GM20431 (cell line): Measurements from ENCODE around the gene LPP.
"Not testable (repeated sequence)": the region's sequence is repeated elsewhere in the genome, so short reads cannot be mapped to it uniquely, and the experiment has no call there.

Source experiments
- in situ Hi-C: fragments of 300-500 bp; cut with MseI, MboI; formaldehyde crosslinking; loops from one replicate; pipeline ENCODE4 v1.15.0; 2020; ENCODE audit warnings: low sequenced_read_pairs; ENCODE audit not compliant: unreplicated experiment

Gene LPP

GRCh38 chr3:188154014-188154808, at the start of gene LPP:
Gene LPP, plus strand, starts transcription at chr3:188154157. Its CDS starts 251,964 bp downstream, at chr3:188406121.
- in situ Hi-C loops: no loop called here

- in situ Hi-C loops: no loop called here
These were observed 48.0 kb upstream of the LPP start for GRCh38 chr3:188106006-188106405.

- in situ Hi-C loops: no loop called here
These were observed 47.5 kb upstream of the LPP start for GRCh38 chr3:188106454-188106853.

GRCh38 chr3:188106887-188107830, 46.8 kb upstream of the LPP start:
- in situ Hi-C loops: no loop called here

GRCh38 chr3:188108703-188109412, 45.1 kb upstream of the LPP start:
- in situ Hi-C loops: no loop called here

GRCh38 chr3:188111002-188111584, 42.9 kb upstream of the LPP start:
- in situ Hi-C loops: no loop called here

GRCh38 chr3:188113756-188114155, 40.2 kb upstream of the LPP start:
- in situ Hi-C loops: no loop called here

- in situ Hi-C loops: no loop called here
These were observed 34.1 kb upstream of the LPP start for GRCh38 chr3:188119846-188120245.

- in situ Hi-C loops: no loop called here
These were observed 31.3 kb upstream of the LPP start for GRCh38 chr3:188122571-188123169.

- in situ Hi-C loops: no loop called here
These were observed 30.6 kb upstream of the LPP start for GRCh38 chr3:188123170-188123905.

- in situ Hi-C loops: no loop called here
These were observed 29.8 kb upstream of the LPP start for GRCh38 chr3:188124184-188124583.

GRCh38 chr3:188125076-188125475, 28.9 kb upstream of the LPP start:
- in situ Hi-C loops: no loop called here

GRCh38 chr3:188126276-188126675, 27.7 kb upstream of the LPP start:
- in situ Hi-C loops: no loop called here

- in situ Hi-C loops: no loop called here
These were observed 27.0 kb upstream of the LPP start for GRCh38 chr3:188126934-188127333.

GRCh38 chr3:188128905-188129304, 25.1 kb upstream of the LPP start:
- in situ Hi-C loops: no loop called here

- in situ Hi-C loops: not testable (repeated sequence)
These were observed 22.9 kb upstream of the LPP start for GRCh38 chr3:188131023-188131422.

- in situ Hi-C loops: no loop called here
These were observed 20.7 kb upstream of the LPP start for GRCh38 chr3:188133219-188133618.

GRCh38 chr3:188133646-188134045, 20.3 kb upstream of the LPP start:
- in situ Hi-C loops: no loop called here

GRCh38 chr3:188134079-188134478, 19.9 kb upstream of the LPP start:
- in situ Hi-C loops: no loop called here
